PFSK-1 (cell line): ENCODE data around the gene STX18.

Source experiments
- FOXP2 ChIP-seq: optimal IDR thresholded peaks from 2 replicates; pipeline ENCODE3; 2011; ENCODE audit warnings: borderline replicate concordance, control low read depth, inconsistent platforms; ENCODE audit not compliant: insufficient read depth; ENCODE audit errors: extremely low read length, extremely low read depth
- POLR2AphosphoS5 ChIP-seq: IDR thresholded peaks from 2 replicates; pipeline ENCODE4 v1.6.1; 2012; ENCODE audit warnings: low read depth, mild to moderate bottlenecking, control low read depth, low read length, moderate library complexity
- SIN3A ChIP-seq: IDR thresholded peaks from 2 replicates; pipeline ENCODE4 v1.6.1; 2012; ENCODE audit warnings: mild to moderate bottlenecking, low read length, moderate library complexity, borderline replicate concordance; ENCODE audit not compliant: insufficient read depth
- TF ChIP-seq, protein P1 (sequence below), 2 experiments: IDR thresholded peaks; 2 replicates each; pipeline versions ENCODE4 v1.6.1 to v1.8.0; 2011 to 2012; ENCODE audit warnings: low read depth in 2 of 2, low read length in 2 of 2, control low read depth in 1 of 2, inconsistent platforms in 1 of 2, mild to moderate bottlenecking in 1 of 2, moderate library complexity in 1 of 2; ENCODE audit not compliant: insufficient read depth in 1 of 2

DNA sequence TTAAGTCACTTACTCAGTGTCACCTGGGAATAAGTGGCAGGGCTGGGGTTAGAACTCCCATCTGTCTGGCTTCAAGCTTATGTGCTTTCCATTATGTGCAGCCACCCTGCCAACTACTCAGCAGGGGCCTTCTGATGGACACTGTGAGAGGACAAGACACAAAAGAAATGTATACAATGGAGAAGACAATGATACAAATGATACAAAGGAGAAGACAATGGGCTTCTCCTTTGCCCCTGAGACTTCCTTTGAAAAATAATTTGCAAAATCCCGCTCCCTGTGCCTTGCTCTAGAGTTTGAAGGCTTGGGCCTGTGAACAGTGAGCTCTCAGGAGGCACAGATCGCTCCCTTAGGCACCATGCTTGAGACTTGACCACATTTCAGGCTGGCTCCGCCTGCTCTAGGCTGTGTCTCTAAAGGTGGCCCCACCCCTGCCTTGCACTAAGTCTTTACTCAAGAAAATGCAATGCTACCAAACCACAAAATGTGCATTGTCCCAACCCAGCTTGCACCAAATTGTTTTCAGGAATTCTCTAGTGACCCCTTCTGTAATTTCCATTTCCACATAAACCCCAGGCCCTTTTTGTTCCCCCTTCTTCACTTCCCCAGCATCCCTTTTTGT is 27.1 kb upstream of the STX18 start:
- TF ChIP-seq POLR2AphosphoS5 (no peak), SIN3A (no peak), FOXP2 (no peak)
- TF ChIP-seq, protein P1, sequence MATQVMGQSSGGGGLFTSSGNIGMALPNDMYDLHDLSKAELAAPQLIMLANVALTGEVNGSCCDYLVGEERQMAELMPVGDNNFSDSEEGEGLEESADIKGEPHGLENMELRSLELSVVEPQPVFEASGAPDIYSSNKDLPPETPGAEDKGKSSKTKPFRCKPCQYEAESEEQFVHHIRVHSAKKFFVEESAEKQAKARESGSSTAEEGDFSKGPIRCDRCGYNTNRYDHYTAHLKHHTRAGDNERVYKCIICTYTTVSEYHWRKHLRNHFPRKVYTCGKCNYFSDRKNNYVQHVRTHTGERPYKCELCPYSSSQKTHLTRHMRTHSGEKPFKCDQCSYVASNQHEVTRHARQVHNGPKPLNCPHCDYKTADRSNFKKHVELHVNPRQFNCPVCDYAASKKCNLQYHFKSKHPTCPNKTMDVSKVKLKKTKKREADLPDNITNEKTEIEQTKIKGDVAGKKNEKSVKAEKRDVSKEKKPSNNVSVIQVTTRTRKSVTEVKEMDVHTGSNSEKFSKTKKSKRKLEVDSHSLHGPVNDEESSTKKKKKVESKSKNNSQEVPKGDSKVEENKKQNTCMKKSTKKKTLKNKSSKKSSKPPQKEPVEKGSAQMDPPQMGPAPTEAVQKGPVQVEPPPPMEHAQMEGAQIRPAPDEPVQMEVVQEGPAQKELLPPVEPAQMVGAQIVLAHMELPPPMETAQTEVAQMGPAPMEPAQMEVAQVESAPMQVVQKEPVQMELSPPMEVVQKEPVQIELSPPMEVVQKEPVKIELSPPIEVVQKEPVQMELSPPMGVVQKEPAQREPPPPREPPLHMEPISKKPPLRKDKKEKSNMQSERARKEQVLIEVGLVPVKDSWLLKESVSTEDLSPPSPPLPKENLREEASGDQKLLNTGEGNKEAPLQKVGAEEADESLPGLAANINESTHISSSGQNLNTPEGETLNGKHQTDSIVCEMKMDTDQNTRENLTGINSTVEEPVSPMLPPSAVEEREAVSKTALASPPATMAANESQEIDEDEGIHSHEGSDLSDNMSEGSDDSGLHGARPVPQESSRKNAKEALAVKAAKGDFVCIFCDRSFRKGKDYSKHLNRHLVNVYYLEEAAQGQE (IDR thresholded peaks at IDR 0.05; ENCODE audit: insufficient read depth in 1 of 2, low read depth in 2 of 2, low read length in 2 of 2): no peak
